Peyer's patch (tissue), 4 donors: ENCODE measurements around the gene ZCCHC13.

Experiments
- POLR2A ChIP-seq, 2 donors: fragments of 450-650 bp; IDR thresholded peaks; one replicate each; pipeline ENCODE4 v1.5.1; 2017; ENCODE audit warnings: antibody characterized with exemption in 2 of 2, mild to moderate bottlenecking in 2 of 2, moderate library complexity in 2 of 2
- TF ChIP-seq, protein P1 (sequence below), 6 experiments: fragments of 450-650 bp in 4 of 6; fragments of 200-600 bp in 2 of 6; sonication (generic) in 1 of 6; IDR thresholded peaks; one replicate each; pipeline ENCODE4 v1.5.1; 2017 to 2019; ENCODE audit warnings: antibody characterized with exemption in 6 of 6, mild to moderate bottlenecking in 3 of 6, moderate library complexity in 1 of 6

GRCh38 chrX:74262452-74263209, 41.3 kb upstream of the ZCCHC13 start:
- TF ChIP-seq, protein P1, sequence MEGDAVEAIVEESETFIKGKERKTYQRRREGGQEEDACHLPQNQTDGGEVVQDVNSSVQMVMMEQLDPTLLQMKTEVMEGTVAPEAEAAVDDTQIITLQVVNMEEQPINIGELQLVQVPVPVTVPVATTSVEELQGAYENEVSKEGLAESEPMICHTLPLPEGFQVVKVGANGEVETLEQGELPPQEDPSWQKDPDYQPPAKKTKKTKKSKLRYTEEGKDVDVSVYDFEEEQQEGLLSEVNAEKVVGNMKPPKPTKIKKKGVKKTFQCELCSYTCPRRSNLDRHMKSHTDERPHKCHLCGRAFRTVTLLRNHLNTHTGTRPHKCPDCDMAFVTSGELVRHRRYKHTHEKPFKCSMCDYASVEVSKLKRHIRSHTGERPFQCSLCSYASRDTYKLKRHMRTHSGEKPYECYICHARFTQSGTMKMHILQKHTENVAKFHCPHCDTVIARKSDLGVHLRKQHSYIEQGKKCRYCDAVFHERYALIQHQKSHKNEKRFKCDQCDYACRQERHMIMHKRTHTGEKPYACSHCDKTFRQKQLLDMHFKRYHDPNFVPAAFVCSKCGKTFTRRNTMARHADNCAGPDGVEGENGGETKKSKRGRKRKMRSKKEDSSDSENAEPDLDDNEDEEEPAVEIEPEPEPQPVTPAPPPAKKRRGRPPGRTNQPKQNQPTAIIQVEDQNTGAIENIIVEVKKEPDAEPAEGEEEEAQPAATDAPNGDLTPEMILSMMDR (IDR thresholded peaks at IDR 0.05) = no peak
- no peak for TF ChIP-seq POLR2A (IDR thresholded peaks at IDR 0.05)
